Spleen (tissue), 7 donors: Measurements from ENCODE around the gene SLC2A9.

Source experiments
- POLR2A ChIP-seq, 3 donors: fragments of 450-650 bp; IDR thresholded peaks; one replicate each; pipeline ENCODE4 v1.5.1; 2017; ENCODE audit warnings: antibody characterized with exemption in 3 of 3, mild to moderate bottlenecking in 1 of 3
- POLR2AphosphoS5 ChIP-seq, 3 donors: sonication (generic); formaldehyde crosslinking; IDR thresholded peaks; one replicate each; pipeline ENCODE4 v1.5.1; 2017; ENCODE audit warnings: antibody characterized with exemption in 3 of 3
- TF ChIP-seq, protein P1 (sequence below), 11 experiments: fragments of 200-600 bp in 7 of 11; fragments of 450-650 bp in 4 of 11; sonication (generic) in 4 of 11; IDR thresholded peaks in 8 of 11; conservative IDR thresholded peaks in 3 of 11; 1 replicate in 7 of 11; 2 replicates in 4 of 11; pipeline versions ENCODE4 v1.4.0 to v1.8.0; 2016 to 2021; ENCODE audit warnings: antibody characterized with exemption in 11 of 11, inconsistent platforms in 4 of 11, mild to moderate bottlenecking in 1 of 11
- donor health status: DM: no; HTN: no; CAD: no; lungs with moderate emphysema.
- donor health status: DM: no; HTN: no; CAD: no.
- donor health status: DM: no; HTN: no; CAD: no.

DNA sequence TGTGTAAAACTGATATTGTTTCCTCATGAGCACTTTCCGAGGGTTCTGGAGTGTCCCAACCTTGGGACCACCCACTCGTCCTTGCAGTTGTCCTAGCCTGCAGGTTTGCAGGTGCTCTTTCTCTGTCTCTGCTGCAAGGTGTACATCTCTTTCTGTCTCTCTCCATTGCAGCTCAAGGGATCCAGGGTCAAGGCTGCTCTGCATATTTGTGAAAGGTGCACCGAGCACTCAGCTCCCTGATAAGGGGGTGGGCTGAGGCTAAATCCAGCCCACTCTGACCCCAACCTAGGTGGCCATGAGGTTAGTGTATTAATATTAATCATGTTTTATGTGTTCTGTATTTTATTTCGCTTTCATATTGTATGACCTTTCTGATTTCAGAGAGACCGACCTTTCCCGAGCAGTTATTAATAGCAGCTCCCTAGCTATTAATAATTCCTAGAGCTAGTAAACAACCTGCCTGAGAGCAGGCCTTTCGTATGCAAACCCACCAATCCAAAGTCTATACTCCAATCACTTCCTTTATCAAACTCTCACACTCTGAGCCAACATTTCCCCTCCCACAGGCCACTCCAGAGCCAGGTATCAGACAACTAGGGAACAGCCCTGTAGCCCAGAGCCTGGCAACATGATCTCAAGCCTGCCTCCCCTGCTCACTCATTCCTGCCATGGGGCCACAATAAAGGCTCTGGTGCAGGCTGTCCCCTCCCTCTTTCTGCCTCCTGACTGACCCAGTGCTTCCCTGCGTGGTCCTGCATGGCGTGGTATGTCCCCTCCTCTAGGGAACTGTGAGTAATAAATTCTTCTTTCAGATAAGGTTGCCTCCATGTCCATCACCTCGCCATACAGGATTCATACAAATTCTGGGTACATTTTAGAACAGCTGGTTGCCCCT, 73.9 kb downstream of the SLC2A9 start:
- TF ChIP-seq, protein P1, sequence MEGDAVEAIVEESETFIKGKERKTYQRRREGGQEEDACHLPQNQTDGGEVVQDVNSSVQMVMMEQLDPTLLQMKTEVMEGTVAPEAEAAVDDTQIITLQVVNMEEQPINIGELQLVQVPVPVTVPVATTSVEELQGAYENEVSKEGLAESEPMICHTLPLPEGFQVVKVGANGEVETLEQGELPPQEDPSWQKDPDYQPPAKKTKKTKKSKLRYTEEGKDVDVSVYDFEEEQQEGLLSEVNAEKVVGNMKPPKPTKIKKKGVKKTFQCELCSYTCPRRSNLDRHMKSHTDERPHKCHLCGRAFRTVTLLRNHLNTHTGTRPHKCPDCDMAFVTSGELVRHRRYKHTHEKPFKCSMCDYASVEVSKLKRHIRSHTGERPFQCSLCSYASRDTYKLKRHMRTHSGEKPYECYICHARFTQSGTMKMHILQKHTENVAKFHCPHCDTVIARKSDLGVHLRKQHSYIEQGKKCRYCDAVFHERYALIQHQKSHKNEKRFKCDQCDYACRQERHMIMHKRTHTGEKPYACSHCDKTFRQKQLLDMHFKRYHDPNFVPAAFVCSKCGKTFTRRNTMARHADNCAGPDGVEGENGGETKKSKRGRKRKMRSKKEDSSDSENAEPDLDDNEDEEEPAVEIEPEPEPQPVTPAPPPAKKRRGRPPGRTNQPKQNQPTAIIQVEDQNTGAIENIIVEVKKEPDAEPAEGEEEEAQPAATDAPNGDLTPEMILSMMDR (IDR thresholded peaks at IDR 0.05 in 8 of 11, conservative IDR thresholded peaks at IDR 0.05 in 3 of 11) = no peak
- TF ChIP-seq POLR2AphosphoS5 (IDR thresholded peaks at IDR 0.05) = no peak
- TF ChIP-seq POLR2A (IDR thresholded peaks at IDR 0.05) = no peak
